ENCODE results near the gene SUDS3.
"Not testable (repeated sequence)": the region's sequence is repeated elsewhere in the genome, so short reads cannot be mapped to it uniquely, and the experiment has no call there.

Gene SUDS3

DNA sequence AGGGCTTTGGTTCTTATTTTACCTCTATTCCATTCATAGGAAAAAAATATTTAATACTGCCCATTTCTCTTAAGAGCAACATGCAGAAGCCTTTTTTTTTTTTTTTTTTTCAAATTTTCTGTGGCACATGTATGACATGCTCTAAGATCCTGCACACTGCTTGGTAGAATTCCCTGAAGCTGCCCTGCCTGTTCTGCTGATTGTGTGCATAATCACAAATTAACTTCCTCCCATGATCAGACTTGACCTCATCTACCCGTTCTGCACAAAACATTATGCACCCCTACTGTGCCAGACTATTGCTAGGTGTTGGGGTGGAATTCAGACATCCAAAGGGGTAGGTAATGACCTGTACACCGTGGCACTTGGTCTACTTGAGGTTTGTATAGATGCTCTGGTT lies 22.2 kb downstream of the SUDS3 start:
- no peak for DNase-seq

DNA sequence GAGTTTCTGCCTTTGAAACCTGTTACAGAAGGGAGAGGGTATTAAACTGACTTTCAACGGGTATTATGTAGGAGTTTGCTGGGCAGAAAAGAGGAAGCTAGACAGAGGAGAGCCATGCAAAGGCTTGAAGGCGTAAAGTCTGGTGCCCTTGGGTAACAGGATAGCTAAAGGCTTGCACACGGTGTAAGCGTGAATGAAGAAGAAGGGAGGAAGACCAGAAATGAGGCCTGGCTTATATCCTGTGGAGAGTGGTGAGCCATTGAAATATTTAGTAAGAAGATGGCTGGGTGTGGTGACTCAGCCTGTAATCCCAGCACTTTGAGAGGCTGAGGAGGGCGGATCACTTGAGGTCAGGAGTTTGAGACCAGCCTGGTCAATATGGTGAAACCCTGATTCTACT lies 22.6 kb downstream of the SUDS3 start:
- no peak for DNase-seq

DNA sequence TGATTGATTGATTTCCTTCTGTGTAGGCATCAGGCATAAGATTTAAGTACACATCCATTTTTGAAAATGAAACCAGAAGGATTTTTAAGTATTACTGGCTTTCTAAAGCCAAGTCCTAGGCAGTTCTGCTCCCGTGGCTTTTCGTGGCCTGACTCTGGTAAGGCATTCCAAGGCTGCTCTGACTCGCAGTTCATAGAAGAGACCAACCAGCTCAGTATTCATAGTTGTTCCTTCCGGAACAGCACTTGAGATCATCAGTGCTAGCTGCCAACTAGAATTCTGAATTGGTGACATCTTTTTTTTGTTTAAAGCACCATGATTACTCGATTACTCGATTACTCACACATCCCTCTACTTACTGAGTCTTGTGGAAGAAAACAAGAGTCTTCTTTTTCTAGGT lies 25.9 kb downstream of the SUDS3 start:
- DNase-seq: no peak

DNA sequence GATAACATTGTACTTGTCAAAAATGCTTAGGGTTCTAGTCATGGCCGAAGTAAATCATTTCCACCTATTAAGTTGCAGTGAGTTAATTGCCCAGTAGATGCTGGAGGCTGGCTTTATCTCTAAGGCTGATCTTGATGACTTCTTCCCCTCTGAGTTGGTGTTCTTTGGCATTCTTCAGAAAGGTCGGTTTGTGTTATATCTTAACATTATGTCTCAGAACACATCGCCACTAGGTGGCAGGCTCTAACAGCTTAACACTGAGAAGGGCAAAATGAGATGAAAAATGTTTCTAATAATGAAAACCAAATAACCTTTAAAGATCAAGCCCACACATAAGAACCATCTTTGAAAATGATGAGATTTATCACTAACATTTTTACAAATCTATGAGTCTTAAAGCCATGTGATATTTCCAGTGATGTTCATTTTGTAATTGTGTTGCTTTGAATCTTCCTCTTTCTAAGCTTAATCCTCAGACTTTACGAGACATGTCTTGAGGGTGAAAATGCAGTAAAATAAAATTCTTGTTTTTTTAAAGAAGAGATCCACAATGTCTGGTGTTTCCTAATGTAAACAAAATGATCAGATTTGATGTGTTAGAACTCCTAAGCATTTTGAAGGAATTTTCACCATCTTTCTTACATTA lies 28.6 kb downstream of the SUDS3 start:
- DNase-seq: peak; percentile 65 to 67

DNA sequence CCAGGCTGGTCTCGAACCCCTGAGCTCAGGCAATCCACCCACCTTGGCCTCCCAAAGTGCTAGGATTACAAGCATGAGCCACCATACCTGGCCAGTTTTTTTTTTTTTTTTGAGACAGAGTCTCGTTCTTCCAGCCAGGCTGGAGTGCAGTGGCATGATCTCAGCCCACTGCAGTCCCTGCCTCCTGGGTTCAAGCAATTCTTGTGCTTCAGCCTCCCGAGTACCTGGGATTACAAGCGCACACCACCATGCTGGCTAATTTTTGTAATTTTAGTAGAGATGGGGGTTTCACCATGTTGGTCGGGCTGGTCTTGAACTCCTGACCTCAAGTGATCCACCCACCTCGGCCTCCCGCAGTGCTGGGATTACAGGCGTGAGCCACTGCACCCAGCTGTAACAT lies 31.9 kb downstream of the SUDS3 start:
- not testable (repeated sequence) for DNase-seq

DNA sequence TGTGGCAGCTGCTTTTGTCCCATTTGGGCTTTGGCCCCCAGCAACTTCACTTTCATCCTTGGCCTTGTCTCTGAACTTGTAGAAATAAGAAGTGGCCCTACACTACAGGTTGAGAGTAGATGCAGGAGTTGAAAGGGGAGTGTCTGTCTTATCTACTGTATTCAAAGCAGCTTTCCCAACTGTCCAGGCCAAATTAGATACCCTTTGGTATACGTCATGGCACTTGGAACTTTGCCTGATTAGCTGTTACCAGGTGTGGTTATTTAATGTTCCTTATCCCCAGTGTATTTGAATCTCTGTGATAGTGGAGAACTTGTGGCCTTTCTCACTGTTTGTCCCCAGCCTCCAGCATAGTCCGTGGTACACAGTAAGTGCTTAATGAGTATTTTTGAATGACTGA lies 33.5 kb downstream of the SUDS3 start:
- DNase-seq: no peak

DNA sequence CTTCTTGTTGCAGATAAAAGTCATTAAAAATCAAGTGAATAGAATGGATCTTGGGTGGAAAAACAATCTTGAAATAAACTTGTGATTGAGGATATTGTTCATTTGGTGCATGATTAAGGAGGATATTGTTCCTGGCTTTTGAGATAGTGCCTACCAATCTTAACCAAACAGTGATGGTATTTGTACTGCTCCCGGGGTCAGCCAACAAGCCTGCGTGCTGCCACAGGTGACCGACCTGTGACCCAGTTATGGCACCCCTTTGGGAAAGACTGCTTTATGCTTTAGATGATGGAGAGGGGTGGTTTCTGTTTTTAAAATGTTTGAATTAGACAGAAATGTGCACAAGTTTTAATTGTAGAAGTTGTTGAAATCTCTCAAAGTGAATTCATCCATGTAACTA lies 41.6 kb downstream of the SUDS3 start:
- no peak for DNase-seq

DNA sequence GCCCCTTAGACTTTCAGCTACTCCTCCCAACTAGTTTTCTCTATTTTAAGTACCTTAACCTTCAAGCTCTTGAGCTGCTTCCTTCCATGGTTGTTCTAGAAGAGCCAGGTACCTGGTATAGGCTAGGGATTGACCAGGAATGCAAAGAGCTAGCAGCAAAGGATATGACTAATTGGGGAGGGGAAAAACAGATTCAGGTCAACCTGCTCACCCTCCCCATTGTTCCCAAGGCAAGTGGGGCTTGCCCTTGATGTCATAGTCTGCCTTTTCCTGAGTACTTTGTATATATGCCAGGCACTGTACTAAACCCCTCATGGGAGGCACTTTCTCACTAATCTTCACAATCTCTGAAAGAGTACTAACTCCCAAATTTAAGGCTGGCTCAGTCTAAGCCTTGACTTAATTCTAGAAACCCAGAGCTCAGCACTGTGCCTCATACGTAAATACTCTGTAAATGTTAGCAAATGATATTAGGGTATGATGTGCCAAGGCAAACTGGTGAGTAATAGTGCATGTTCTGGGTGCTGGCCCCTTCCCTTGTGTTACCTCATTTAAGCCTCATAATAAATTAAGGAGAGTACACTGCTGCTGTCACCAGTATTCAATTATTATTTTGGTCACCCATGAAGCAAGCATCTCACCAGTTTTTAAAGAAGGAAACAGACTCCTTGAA lies 42.2 kb downstream of the SUDS3 start:
- DNase-seq: no peak

DNA sequence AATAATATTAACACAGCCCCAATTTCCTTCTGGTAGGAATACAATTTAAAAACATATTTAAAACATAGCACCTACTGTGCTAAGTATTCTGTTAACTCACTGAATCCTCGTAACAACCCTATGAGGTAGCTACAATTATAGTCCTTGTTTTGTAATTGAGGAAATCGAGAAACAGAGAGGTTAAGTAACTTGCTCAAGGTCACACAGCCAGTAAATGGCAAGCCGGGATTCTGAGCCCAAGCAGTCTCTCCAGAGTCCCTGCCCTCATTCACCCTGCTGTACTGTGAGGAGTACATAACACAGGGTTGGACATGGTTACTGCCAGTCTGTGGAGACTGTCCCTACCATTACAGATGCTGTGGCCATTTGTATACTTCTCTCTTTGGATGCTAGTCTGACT lies 44.3 kb downstream of the SUDS3 start:
- no peak for DNase-seq

DNA sequence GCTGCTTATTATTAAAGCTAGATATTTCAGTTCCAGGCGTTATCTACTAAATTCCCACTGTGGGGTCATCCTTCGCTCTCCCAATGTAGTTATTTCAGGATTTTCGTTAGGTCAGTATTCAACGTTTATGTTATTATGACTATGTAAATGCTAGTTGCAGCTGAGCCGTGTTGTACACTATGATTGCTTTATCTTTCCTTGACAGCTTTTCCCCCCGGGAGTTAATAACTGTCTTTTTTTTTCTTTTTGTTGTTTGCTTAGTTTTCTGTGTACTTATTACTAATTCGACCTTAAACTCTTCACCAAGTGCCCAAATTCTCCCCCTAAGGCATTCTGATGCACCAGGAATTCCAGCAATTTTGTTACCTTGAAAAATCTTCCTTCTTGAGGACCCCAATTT lies 48.5 kb downstream of the SUDS3 start:
- DNase-seq: no peak

DNA sequence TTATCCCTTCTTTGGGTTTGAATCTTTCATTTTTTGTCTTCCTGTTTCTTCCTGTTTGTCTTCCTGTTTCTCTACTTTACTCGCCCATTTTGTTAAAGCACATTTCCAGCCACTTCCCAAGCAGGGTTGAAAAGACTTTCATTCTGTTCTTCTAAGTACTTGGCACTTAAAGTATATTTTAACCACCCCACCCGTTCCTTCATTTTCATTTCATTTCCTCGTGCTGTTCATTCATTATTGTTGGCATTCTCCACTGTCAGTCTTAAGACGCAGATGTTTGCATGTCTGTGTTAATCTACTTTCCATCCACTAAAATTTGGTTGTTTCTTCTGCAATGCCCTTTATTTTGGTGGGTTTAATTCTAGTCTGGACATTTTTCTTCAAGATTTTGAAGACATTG lies 49.0 kb downstream of the SUDS3 start:
- DNase-seq: no peak

DNA sequence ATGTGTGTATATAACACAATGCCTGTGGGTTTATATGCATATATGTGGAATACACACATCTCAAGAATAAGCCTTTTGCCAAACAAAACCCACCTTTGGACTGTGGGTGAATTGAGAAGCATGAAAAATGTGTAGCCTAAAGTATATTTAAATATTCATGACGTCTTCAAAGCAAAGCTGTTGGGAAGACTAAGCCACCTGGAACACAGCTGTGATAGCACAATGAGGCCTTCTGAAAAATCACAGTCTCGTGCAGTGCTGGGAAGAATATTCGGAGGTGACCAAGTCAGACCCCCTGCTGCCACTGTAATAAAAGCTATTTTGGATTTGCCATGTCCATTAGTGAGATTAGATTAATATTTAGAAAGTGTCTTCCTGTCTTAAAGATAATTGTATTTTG lies 51.5 kb downstream of the SUDS3 start:
- DNase-seq: no peak

DNA sequence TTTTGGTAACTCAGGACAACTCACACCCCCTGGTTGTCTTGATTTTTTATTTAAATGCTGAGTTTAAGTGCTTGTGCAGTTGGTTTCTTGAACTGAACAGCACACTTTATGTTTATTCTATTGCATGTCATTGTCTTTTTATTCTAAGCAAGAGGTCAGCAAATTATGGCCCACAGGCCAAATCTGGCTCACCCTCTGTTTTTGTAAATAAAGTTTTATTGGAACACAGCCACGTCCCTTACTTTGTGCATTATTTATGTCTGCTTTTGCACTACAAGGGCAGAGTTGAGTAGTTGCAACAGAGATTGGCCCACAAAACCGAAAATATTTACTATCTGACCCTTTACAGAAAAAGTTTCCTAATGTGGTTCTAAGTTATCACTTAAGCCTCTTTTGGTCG lies 52.3 kb downstream of the SUDS3 start:
- DNase-seq: no peak

DNA sequence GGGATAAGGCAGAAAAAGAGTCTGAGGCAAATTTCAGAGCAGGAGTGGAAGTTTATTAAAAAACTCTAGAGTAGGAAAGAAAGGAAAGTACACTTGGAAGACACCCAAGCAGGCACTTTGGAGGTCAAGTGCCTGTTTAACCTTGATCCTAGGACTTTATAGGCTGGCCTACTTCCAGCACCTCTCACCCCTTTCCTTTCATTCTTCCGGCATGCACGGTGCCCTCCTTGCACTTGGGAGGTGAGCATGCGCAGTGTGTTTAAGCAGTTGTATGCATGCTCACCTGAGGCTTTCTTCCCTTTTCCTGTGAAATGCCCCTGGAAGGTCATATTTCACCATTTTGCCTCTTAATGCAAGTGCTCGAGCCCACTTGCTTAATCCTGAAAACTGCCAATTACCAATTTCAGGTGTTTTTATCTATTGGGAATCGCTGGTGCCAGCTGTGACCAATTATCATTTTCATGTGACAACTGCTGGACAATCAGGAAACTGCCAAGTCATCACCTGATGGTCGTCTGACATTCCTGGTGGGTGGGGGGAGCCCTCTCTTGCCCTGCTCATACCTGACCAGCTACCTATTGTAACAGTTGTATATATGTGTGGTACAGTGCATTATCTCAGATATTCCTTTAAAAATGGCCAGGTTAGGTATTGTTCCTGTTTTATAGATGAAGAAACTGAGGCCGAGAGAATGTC lies 53.5 kb downstream of the SUDS3 start:
- no peak for DNase-seq

DNA sequence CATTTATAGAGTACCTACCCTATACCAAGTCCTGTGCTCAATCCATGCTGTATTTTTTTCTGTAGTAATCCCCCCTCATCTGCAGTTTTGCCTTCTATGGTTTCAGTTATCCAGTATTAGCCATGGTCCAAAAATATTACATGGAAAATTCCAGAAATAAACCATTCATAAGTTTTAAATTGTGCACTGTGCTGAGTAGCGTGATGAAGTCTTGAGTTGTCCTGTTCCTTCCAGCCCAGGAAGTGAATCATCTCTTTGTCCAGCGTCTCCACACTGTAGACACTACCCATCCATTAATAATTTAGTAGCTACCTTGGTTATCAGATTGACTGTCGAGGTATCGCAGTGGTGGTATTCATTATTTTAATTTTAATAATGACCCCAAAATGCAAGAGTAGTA lies 54.2 kb downstream of the SUDS3 start:
- DNase-seq: no peak

DNA sequence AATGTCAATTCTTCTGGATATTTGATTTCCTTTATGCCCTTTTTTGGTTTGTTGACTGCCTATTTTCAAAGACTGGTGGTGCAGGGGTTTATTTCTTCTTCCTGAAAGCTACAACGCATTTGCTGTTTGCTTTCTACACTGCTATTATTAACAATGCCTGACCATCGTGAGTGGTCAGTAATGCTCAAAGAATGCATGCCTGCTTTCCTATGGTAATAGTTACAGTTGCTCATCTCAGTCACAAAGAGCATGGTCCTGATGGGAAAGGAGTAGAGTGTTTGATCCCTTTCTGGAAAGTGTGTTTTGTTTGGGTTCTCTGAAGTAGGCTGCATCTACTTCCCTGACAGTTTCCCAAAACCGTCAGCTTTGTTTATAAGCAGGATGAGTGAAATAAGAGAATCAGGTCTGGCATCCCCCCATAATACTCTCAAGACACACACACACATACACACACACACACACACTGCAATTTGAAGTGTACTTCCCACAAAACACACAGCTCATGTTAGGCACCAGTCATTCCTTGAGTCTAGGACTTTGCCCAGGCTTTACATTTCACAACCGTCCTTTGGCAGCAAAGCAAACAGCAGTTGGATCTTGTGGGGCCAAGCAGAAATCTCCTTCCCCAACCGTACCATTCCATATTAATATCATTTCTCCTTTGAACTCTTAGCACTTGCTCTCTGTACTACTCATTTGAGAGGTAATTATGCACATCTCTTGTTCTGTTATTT lies 56.6 kb downstream of the SUDS3 start:
- no peak for DNase-seq

DNA sequence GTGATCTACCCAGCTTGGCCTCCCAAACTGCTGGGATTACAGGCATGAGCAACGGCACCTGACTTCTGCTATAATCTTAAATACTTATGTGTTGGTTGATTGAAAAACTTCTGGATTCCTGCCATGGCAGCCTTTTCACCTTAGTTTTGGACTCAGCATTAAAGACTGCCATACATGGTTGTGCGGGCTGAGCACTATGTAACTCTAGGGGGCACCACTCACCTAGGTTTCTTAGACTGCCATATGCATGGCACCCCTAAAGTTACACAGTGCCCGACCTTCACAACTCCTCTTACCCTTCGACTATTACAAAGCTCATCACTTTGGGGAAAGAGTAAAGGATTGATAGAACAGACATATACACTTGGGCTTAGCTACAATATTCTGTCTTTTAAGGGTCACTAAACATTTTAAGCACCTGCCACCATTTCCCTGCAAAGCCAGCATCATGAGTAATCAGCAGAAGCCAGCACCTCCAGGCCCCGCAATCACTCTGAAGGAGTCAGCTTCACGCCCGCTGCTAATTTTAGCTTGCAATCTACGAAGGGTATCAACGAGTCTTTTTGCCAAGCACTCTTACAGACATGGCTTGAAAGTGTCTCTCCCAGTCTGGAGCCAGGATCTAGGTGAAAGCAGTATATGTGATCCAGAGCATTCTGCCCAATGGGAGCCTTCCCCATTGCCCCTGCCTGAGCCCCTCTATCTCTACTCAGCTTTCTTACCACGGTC lies 59.8 kb downstream of the SUDS3 start:
- DNase-seq: no peak

DNA sequence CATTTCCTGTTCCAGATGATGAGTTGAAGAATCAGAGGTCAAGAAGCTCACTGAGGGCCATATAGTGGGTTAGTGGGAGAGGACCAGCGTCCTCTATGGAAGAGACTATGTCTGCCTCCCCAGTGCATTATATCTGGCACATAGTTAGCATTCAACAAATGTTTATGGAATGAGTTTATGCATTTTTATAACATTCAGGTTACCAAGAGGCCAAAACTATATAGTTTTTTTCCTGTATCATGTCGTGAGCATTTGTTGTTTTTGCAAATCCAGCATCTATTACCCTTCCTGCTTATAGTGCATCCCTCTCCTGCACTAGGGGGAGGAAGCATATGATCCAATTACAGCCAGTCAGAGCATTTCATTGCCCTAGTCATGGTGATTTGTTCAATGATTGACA lies 60.6 kb downstream of the SUDS3 start:
- no peak for DNase-seq

DNA sequence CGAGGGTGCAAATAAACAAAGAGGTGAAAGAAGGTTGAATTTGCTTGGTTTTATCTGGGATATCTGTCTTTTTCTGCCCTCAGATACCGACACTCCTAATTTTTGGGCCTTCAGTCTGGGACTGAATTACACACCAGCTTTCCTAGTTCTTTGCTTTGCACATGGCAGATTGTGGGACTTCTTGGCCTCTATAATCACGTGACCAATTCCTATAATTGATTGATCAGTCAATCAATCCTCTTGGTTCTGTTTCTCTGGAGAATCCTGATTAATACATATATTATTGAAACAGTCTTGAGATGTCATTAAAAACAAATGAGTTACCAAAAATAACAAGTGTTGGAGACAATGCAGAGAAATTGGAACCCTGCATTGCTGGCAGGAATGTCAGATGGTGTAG lies 62.7 kb downstream of the SUDS3 start:
- DNase-seq: no peak

DNA sequence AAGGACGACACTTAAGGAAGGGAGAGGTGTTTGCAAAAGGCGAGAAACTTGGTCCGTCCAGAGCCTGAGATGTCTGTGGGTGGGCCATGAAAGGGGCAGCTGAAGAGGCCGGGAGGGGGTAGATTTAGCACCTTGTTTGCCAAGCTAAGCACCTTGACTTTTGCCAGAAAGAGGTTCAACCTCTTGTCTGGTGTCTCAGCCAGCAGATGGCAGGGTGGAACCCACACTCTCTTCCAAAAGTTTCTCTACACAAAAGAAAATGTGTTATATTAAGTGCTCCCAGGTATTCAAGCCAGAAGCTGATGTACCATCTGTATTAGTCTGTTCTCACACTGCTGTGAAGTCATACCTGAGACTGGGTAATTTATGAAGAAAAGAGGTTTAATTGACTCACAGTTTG lies 69.9 kb downstream of the SUDS3 start:
- no peak for DNase-seq

DNA sequence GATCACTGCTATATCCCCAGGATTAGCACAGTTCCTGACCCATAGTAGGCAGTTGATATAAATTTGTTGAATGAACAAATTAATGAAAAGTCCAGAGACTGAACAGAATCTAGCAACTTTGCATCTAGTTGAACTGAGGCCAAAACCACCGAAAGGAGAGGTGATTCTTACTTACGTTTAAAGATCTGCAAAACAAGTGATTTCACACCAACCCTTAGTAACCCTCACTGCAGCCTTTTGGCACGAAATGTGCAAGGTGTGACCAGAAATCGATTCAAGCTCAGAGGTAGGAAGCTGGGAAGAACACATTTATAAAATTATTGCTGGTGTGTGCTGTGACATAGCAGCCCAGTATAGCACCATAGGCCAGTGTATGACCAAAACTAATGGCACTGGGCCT lies 70.8 kb downstream of the SUDS3 start:
- DNase-seq: no peak

DNA sequence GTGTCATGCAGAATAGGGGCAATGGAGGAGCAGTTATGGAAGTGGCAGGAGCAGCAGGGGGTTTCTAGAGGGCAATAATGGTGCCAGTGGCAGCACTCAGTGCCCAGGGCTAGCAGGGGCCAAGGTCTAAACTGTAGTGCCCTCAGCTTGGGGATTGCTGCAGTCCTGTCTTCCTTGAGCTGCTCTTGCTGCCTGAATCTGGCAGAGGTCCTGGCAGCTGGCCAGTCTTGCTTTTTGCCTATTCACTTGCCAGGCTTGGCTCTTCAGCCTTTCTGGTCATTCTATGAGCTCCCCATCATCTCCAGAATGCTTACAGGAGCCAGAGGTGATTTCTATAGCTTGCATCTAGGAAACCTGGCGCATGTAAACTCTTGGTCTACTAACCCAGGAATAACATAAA lies 72.0 kb downstream of the SUDS3 start:
- no peak for DNase-seq

DNA sequence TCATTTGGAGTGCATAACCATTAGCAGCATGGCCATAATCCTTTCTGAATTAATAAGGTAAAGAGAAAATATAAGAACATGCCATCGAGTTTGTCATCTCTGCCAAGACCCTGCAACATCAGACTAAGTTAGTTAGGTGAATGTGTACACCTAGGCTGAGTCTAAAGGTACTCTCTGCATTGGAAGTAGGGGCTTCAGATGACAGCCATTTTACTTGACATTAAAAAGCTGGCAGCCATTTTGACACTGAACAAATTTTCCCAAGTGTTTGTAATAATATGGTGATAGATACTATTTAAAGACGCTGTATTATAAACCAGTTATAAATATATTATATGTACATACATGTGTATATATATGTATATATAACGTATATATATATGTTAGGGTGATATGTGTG lies 79.0 kb downstream of the SUDS3 start:
- DNase-seq: no peak
